Dermis blood vessel endothelial cell (primary cell): Measurements from ENCODE around the gene METTL21A. TPM values are rescaled to one million over a fixed set of nuclear protein-coding genes. Genes with fewer than 3 reads are reported as not detected.
A peak's percentile ranks its signal among the peaks of the same experiment; 100 is the strongest.

Experiments
- DNase-seq: peaks from one replicate; pipeline ENCODE4 v3.0.0; 2010
- total RNA-seq: library from RNA; depleted of rRNA; stranded (reverse); fragments of >200 nt; gene quantifications from 2 replicates; pipeline ENCODE4 v1.2.3, GENCODE V29; 2014

METTL21A gene
- total RNA-seq, 1 donor from 2014 or later, result 22.8 TPM

- no peak for DNase-seq
Measured at GRCh38 chr2:207621501-207622039, 3.6 kb downstream of the METTL21A start.

- DNase-seq, result peak; percentile 52
Measured at GRCh38 chr2:207619764-207620203, 5.4 kb downstream of the METTL21A start.

- peak; percentile 88 for DNase-seq
Measured at GRCh38 chr2:207617011-207617671, 8.1 kb downstream of the METTL21A start.

- peak; percentile 27 for DNase-seq
Measured at GRCh38 chr2:207616185-207616584, 9.0 kb downstream of the METTL21A start.

- no peak for DNase-seq
Measured at GRCh38 chr2:207614824-207615223, 10.4 kb downstream of the METTL21A start.

- DNase-seq, result no peak
Measured at GRCh38 chr2:207612714-207613113, 12.5 kb downstream of the METTL21A start.

- DNase-seq, result no peak
Measured at GRCh38 chr2:207606829-207607228, 18.4 kb downstream of the METTL21A start.

GRCh38 chr2:207606399-207606798 is 18.8 kb downstream of the METTL21A start:
- no peak for DNase-seq

GRCh38 chr2:207603486-207603885 is 21.7 kb downstream of the METTL21A start:
- no peak for DNase-seq

- DNase-seq, result no peak
Measured at GRCh38 chr2:207601774-207602173, 23.4 kb downstream of the METTL21A start.

- DNase-seq, result no peak
Measured at GRCh38 chr2:207600231-207600630, 25.0 kb downstream of the METTL21A start.

- no peak for DNase-seq
Measured at GRCh38 chr2:207599636-207600035, 25.6 kb downstream of the METTL21A start.

- no peak for DNase-seq
Measured at GRCh38 chr2:207594731-207595130, 30.5 kb downstream of the METTL21A start.

- no peak for DNase-seq
Measured at GRCh38 chr2:207594264-207594663, 30.9 kb downstream of the METTL21A start.

GRCh38 chr2:207593277-207593676 is 31.9 kb downstream of the METTL21A start:
- DNase-seq, result no peak

- DNase-seq, result no peak
Measured at GRCh38 chr2:207589143-207589542, 36.1 kb downstream of the METTL21A start.

- DNase-seq, result no peak
Measured at GRCh38 chr2:207587305-207587704, 37.9 kb downstream of the METTL21A start.

GRCh38 chr2:207584952-207585351 is 40.2 kb downstream of the METTL21A start:
- DNase-seq, result no peak

- DNase-seq, result no peak
Measured at GRCh38 chr2:207571370-207571769, 53.8 kb downstream of the METTL21A start.

GRCh38 chr2:207567671-207568070 is 57.5 kb downstream of the METTL21A start:
- DNase-seq, result no peak

- DNase-seq, result no peak
Measured at GRCh38 chr2:207565736-207566500, 59.3 kb downstream of the METTL21A start.
